HEK293 (cell line): ENCODE data around the gene KANSL1.

Experiments used
- ZNF398 ChIP-seq: fragments of 450-650 bp; formaldehyde crosslinking; IDR thresholded peaks from 2 replicates; pipeline ENCODE4 v1.5.1; 2017; ENCODE audit warnings: missing biosample characterization, missing genetic modification characterization
- ZNF530 ChIP-seq: fragments of 450-650 bp; formaldehyde crosslinking; IDR thresholded peaks from 2 replicates; pipeline ENCODE4 v1.5.1; 2016; ENCODE audit warnings: low read depth, missing biosample characterization, missing genetic modification characterization

- no peak for TF ChIP-seq ZNF530
- TF ChIP-seq ZNF398 (tag by site-specific recombination) = no peak
These were observed 66.4 kb downstream of the KANSL1 start for GRCh38 chr17:46126840-46127239.
